HepG2 (cell line): Measurements from ENCODE around the gene POLR3GL. TPM values are rescaled to one million over a fixed set of nuclear protein-coding genes. Genes with fewer than 3 reads are reported as not detected.
A peak's percentile ranks its signal among the peaks of the same experiment; 100 is the strongest.

Experiments used
- BCL6 ChIP-seq: IDR thresholded peaks from 2 replicates; pipeline ENCODE4 v1.6.1; 2016; ENCODE audit warnings: missing genetic modification reagents, missing compliant biosample characterization
- BHLHE40 ChIP-seq: IDR thresholded peaks from 2 replicates; pipeline ENCODE4 v1.6.1; 2011; ENCODE audit warnings: low read length, improper control_type of control experiment
- CHCHD3 ChIP-seq: sonication (generic); formaldehyde crosslinking; IDR thresholded peaks from 2 replicates; pipeline ENCODE4 v1.8.0; 2022; ENCODE audit warnings: mild to moderate bottlenecking, missing genetic modification reagents, moderate library complexity
- CTCF ChIP-seq: sonication (generic); formaldehyde crosslinking; IDR thresholded peaks from 2 replicates; pipeline ENCODE4 v1.5.0; 2020; ENCODE audit warnings: mild to moderate bottlenecking, missing genetic modification reagents, moderate library complexity
- ELF1 ChIP-seq: sonication (generic); formaldehyde crosslinking; IDR thresholded peaks from 2 replicates; pipeline ENCODE4 v1.4.0; 2020; ENCODE audit warnings: missing genetic modification reagents
- NR2F1 ChIP-seq, 2 experiments: fragments of 450-650 bp in 1 of 2; formaldehyde crosslinking in 1 of 2; IDR thresholded peaks; 2 replicates each; pipeline versions ENCODE4 v1.5.0 to v1.6.1; 2016 to 2020; ENCODE audit warnings: mild to moderate bottlenecking in 1 of 2, missing compliant biosample characterization in 1 of 2, missing genetic modification reagents in 1 of 2, moderate library complexity in 1 of 2
- NR2F2 ChIP-seq: IDR thresholded peaks from 2 replicates; pipeline ENCODE4 v1.6.1; 2012; ENCODE audit warnings: low read depth, inconsistent platforms, borderline replicate concordance
- PPARG ChIP-seq: conservative IDR thresholded peaks from 2 replicates; pipeline ENCODE4 v1.6.1; 2016; ENCODE audit warnings: missing biosample characterization, missing genetic modification reagents
- TFDP1 ChIP-seq: IDR thresholded peaks from 2 replicates; pipeline ENCODE4 v1.6.1; 2016; ENCODE audit warnings: missing compliant biosample characterization, missing genetic modification reagents, borderline replicate concordance
- ZFP1 ChIP-seq: IDR thresholded peaks from 2 replicates; pipeline ENCODE4 v1.6.1; 2016
- ZNF205 ChIP-seq: IDR thresholded peaks from 2 replicates; pipeline ENCODE4 v1.6.1; 2018; ENCODE audit warnings: missing biosample characterization, missing genetic modification reagents
- ZNF264 ChIP-seq: sonication (generic); formaldehyde crosslinking; IDR thresholded peaks from 2 replicates; pipeline ENCODE4 v1.4.0; 2020; ENCODE audit warnings: missing genetic modification reagents
- ZNF451 ChIP-seq: sonication (generic); formaldehyde crosslinking; IDR thresholded peaks from 2 replicates; pipeline ENCODE4 v1.5.0; 2020; ENCODE audit warnings: mild to moderate bottlenecking, missing genetic modification reagents
- ZNF513 ChIP-seq: sonication (generic); formaldehyde crosslinking; conservative IDR thresholded peaks from 2 replicates; pipeline ENCODE4 v1.5.0; 2020; ENCODE audit warnings: missing genetic modification reagents
- polyA plus RNA-seq, 8 experiments: library from polyadenylated mRNA; depleted of rRNA in 3 of 8; stranded (reverse) in 7 of 8; unstranded in 1 of 8; fragments of >200 nt; fragmentation: Illumina TruSeq in 4 of 8; extraction: Trizol in 4 of 8; gene quantifications; 2 replicates each; pipeline versions ENCODE4 v1.2.1 to v1.2.3, GENCODE V29; 2011 to 2016; ENCODE audit warnings: low read depth in 4 of 8, missing spikeins in 1 of 8, mixed read lengths in 1 of 8; ENCODE audit not compliant: insufficient read depth in 1 of 8
- total RNA-seq, 5 experiments: library from RNA; depleted of rRNA; stranded (reverse); fragments of >200 nt; fragmentation: Illumina TruSeq; extraction: Trizol; gene quantifications; 2 replicates each; pipeline ENCODE4 v1.2.3, GENCODE V29; 2016; ENCODE audit warnings: low read depth in 1 of 5
- TF ChIP-seq, protein P1 (sequence below): sonication (generic); formaldehyde crosslinking; IDR thresholded peaks from 2 replicates; pipeline ENCODE4 v1.8.0; 2022; ENCODE audit warnings: mild to moderate bottlenecking, missing genetic modification reagents, borderline replicate concordance
- TF ChIP-seq, protein P2 (sequence below): IDR thresholded peaks from 2 replicates; pipeline ENCODE4 v1.6.1; 2018; ENCODE audit warnings: missing genetic modification reagents, mild to moderate bottlenecking, missing compliant biosample characterization
- TF ChIP-seq, protein P3 (sequence below), 2 experiments: sonication (generic) in 1 of 2; formaldehyde crosslinking in 1 of 2; IDR thresholded peaks; 2 replicates each; pipeline versions ENCODE4 v1.4.0 to v1.6.1; 2016 to 2020; ENCODE audit warnings: borderline replicate concordance in 1 of 2, low read depth in 1 of 2, mild to moderate bottlenecking in 1 of 2, missing genetic modification reagents in 1 of 2

Gene POLR3GL
- total and polyA plus RNA-seq, 2 of the 13 experiments (the other 11 are each of a cell fraction or from before 2014, with no cell fraction given), result 11.5 to 12.4 TPM

DNA sequence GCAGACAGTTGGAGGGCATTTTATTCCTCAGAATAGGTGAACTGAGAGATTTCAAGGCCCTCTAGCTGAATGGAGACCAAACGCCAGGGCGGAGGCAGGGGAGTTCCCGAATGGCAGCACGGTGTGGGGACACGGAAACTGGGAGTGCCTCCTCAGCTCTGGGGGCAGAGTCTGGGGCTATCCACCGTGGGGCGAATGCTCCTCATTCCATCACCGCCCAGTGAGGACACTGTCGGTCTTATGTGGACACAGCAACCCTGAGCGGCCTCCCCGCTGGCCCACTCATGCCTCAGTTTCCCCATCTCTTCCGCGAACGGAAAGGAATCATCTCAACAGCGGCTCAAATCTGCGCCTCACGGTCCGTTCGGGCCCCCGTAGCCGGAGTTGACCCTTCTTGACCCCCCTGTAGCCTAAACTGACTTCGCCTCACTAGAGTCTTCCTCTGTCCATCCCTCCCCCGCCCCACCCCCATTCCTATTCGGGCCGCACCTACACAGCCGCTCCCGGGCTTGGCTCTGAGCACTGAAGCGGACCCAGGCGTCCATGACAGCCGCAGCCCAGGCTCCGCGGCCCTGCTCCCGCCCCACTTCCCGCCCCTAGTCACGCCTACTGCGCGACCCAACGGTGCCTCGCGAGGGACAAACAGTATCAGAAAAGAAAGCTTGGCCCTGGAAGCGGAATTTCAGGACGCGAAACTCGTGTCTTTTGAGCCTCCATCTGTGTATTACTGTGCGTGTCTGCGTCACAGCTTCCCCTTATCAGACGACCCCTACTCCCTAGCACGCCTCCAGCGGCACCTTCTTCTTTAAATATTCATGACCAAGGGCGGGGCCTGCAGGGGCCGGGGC lies 46.1 kb upstream of the POLR3GL start, which contains the start of gene PEX11B (continued):
- no peak; the same call in 1 of the 2 replicates for TF ChIP-seq CTCF
- TF ChIP-seq NR2F2, result no peak
- no peak for TF ChIP-seq PPARG (CRISPR knock-in tag)
- TF ChIP-seq TFDP1, result peak; percentile 43; the same call in 1 of the 2 replicates
- TF ChIP-seq ZNF451, result no peak
- TF ChIP-seq, protein P1, sequence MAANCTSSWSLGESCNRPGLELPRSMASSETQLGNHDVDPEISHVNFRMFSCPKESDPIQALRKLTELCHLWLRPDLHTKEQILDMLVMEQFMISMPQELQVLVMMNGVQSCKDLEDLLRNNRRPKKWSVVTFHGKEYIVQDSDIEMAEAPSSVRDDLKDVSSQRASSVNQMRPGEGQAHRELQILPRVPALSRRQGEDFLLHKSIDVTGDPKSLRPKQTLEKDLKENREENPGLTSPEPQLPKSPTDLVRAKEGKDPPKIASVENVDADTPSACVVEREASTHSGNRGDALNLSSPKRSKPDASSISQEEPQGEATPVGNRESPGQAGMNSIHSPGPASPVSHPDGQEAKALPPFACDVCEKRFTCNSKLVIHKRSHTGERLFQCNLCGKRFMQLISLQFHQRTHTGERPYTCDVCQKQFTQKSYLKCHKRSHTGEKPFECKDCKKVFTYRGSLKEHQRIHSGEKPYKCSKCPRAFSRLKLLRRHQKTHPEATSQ (CRISPR knock-in tag), result no peak
- TF ChIP-seq, protein P2, sequence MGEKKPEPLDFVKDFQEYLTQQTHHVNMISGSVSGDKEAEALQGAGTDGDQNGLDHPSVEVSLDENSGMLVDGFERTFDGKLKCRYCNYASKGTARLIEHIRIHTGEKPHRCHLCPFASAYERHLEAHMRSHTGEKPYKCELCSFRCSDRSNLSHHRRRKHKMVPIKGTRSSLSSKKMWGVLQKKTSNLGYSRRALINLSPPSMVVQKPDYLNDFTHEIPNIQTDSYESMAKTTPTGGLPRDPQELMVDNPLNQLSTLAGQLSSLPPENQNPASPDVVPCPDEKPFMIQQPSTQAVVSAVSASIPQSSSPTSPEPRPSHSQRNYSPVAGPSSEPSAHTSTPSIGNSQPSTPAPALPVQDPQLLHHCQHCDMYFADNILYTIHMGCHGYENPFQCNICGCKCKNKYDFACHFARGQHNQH (CRISPR knock-in tag), result no peak; the same call in 1 of the 2 replicates
- no peak for TF ChIP-seq ZNF513 (CRISPR knock-in tag)
- no peak for TF ChIP-seq ZNF264 (CRISPR knock-in tag)
- peak; percentile 67 for TF ChIP-seq ELF1 (CRISPR knock-in tag)
- TF ChIP-seq, protein P3, sequence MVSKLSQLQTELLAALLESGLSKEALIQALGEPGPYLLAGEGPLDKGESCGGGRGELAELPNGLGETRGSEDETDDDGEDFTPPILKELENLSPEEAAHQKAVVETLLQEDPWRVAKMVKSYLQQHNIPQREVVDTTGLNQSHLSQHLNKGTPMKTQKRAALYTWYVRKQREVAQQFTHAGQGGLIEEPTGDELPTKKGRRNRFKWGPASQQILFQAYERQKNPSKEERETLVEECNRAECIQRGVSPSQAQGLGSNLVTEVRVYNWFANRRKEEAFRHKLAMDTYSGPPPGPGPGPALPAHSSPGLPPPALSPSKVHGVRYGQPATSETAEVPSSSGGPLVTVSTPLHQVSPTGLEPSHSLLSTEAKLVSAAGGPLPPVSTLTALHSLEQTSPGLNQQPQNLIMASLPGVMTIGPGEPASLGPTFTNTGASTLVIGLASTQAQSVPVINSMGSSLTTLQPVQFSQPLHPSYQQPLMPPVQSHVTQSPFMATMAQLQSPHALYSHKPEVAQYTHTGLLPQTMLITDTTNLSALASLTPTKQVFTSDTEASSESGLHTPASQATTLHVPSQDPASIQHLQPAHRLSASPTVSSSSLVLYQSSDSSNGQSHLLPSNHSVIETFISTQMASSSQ (IDR thresholded peaks at IDR 0.05; ENCODE audit: low read depth), result 0 out of 2 replicates have a peak, but pooled peaks have one; percentile 11
- TF ChIP-seq, protein P3 (CRISPR knock-in tag; IDR thresholded peaks at IDR 0.05; ENCODE audit: borderline replicate concordance), result no peak
- TF ChIP-seq ZFP1 (CRISPR knock-in tag), result no peak
- TF ChIP-seq BCL6 (CRISPR knock-in tag), result no peak
- TF ChIP-seq BHLHE40, result peak; percentile 9; the same call in 1 of the 2 replicates
- TF ChIP-seq CHCHD3 (CRISPR knock-in tag), result no peak
- TF ChIP-seq ZNF205, result no peak
- peak in 1 of 2 experiments; percentile 34; a peak in 1 of 4 replicates for TF ChIP-seq NR2F1 (CRISPR knock-in tag; IDR thresholded peaks at IDR 0.05)
